HT1080 (cell line): ENCODE data around the gene CRYM. TPM values are rescaled to one million over a fixed set of nuclear protein-coding genes. Genes with fewer than 3 reads are reported as not detected.
"Not testable (repeated sequence)": the region's sequence is repeated elsewhere in the genome, so short reads cannot be mapped to it uniquely, and the experiment has no call there.

Experiments used
- DNase-seq: peaks from one replicate; pipeline ENCODE4 v3.0.0-alpha.2; 2015; ENCODE audit warnings: low read depth
- total RNA-seq: library from RNA; depleted of rRNA; stranded (reverse); fragments of >200 nt; shearing (Covaris generic); gene quantifications from 2 replicates; pipeline ENCODE4 v1.2.3, GENCODE V29; 2014

The CRYM gene
- total RNA-seq, 1 experiment from 2014 or later: not detected

DNA sequence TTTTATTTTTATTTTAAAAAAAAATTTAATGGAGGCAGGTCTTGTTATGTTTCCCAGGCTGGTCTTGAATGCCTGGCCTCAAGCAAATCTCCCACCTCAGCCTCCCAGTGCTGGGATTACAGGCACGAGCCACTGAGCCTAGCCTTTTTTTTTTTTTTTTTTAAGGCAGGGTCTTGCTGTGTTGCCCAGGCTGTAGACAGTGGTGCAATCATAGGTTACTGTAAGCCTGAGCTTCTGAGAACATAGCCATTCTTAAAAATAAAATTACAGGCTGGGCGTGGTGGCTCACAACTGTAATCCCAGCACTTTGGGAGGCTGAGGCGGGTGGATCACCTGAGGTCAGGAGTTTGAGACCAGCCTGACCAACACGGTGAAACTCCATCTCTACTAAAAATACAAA is 29.9 kb downstream of the CRYM start:
- DNase-seq: not testable (repeated sequence)

DNA sequence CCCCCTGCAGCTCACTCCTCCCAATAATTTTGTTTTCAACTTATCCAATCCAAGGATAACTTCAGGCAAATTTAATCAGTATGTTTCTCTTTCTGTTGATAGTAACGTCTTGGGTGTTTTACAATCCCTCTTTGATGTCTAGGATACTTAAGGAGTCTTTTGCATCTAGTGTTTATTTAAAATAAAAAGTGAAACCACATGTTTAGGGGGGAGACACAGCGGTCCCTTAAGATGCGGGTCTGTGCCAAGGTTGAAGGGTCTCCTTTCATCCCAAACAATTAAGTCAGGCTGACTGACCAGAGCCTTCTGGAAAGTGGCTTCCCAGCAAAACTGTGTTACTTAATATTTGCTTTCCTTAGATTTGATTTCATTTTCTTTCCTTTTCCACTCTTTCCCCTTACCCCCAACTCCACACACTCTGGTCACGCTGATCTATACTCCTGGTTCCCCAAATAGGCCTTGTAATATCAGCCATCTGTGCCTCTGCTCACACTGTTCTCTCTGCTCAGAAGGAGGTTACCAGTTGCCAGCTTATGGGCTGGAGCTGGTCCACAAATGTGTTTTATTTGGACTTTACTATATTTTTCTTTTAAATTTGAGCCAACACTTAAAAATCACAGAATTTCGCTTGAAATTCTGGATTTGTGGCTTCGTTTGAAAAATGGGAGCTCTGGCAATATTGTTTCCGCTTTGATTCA is 33.4 kb downstream of the CRYM start:
- no peak for DNase-seq

DNA sequence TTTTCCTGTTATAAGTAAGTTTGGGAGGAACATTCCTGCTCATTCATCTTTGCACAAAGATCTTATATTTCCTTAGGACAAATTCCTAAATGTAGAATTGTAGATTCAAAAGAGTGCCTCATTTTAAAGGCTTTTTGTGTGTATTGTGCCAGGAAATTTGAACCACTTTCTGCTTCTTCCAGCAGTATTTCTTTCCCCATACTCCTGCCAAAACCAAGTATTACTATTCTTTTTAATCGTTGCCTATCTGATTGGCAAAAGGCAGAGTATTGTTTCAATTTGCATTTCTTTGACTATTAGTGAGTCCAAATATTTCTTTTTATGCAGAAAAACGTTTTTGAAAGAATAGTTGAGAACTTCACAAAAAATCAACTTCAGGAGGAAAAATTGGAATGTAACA is 35.3 kb downstream of the CRYM start:
- no peak for DNase-seq

DNA sequence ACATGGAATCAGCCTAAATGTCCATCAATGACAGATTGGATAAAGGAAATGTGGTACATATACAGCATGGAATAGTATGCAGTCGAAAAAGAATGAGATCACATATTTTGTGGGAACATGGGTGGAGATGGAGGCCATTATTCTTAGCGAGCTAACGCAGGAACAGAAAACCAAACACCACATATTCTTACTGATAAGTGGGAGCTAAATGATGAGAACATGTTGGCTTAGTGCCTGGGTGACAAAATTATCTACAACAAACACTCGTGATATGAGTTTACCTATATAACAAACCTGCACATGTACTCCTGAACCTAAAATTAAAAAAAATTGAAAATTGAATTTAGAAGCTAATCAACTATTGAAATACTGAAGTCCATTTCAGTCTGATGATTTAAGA is 38.4 kb downstream of the CRYM start:
- no peak for DNase-seq

DNA sequence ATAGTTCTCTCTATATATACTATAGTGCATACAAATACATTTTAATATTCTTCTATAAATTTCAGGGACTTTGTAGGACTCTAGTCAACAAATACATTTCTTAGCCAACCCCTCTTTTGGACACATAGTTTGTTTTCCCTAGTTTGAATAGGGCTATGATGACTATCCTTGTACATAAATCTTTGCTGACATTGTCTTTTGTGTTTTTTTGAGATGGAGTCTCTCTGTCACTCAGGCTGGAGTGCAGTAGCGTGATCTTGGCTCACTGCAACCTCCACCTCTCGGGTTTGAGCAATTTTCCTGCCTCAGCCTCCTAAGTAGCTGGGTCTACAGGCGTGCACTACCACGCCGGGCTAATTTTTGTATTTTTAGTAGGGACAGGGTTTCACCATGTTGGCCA is 41.3 kb downstream of the CRYM start:
- DNase-seq: no peak

DNA sequence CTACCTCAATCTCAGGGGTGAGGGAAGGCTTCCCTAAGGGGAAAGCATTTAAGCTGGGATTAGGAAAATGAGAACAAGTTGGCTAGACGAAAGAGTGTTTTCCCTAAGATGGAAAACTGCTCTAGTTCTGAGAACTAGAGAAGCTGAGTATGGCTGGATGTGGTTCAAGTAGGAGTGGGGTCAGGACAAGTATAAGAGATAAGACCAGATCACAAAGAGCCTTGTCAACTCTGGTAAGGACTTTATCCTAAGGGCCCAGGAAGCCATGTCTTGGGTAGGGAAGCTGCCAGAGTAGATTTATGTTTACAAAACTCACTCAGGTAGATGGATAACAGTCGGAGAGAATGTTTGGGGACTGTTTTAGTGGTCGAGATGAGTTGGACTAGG is 42.9 kb downstream of the CRYM start:
- DNase-seq: no peak

DNA sequence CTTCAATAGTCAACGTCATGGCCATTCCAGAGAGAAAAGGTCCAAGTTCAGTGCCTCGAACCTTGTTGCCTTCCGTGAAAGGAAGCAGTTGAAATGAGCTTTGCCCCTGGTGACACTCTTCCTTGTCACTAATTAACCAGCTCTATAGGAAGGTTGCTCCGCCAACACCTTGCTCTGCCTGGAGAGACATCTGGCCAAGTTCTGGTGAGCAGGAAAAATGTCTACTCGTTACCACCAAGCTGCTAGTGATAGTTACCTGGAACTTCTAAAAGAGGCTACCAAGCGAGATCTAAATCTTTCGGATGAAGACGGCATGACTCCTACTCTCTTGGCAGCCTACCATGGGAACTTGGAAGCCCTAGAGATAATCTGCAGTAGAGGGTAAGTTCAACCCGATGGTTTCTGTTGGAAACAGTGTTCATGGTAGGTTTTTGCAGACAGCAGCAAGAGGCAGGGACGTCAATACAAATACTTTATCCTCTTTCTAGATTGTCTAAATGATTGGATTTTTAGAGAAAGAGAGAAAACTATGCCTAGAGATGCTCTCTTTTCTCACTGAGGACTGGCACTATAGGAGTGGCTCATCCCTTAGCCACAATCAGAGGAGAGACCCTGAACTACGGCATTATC is 44.5 kb downstream of the CRYM start, which contains the start of gene ANKS4B:
Gene ANKS4B (plus strand): TSS at position 179 of the 630 bp plus-strand sequence. CDS start 39 bp downstream, at position 218.
- DNase-seq: no peak

DNA sequence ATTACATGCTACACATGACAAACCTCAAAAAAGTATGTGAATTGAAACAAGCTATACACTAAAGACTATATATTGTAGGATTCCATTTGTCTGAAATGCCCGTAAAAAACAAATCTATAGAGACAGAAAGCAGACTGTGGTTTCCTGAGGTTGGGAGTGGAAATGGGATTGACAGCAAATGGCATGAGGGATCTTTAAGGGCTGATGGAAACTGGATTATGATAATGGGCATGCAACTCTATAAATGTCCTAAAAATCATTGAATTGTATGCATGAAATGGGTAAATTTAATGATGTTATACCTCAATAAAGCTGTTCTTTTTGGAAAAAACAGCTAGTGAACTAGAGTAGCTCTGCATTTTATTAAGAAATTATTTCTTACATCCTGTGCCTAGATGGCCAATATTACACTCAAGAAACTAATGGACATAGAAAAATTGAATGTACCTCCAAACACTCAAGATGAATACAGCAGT is 45.0 kb downstream of the CRYM start:
- DNase-seq: no peak

DNA sequence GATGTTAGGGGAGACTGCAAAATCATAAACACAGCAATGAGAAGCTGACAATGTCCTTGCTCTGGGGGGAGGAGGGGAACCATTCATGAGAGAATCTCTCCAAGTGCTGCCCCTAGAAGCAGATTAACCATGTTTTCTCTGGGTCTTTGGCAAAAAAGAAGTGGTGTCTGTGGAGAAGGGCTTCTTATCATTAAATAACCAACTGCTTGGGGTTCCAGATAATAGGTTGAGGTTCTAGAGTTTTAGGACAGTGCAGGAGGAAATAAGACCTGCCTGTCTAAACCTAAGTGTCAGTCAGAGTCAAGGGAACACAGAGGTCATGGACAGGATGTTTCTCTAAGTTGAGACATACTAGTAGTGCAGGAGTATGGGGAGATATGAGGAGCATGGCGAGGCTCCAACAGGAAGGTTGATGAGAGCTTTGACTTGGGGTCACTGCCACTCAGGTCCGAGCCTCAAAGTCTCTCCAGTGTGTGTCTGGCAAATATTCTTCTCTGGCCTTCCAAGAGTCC is 49.7 kb downstream of the CRYM start:
- DNase-seq: no peak

DNA sequence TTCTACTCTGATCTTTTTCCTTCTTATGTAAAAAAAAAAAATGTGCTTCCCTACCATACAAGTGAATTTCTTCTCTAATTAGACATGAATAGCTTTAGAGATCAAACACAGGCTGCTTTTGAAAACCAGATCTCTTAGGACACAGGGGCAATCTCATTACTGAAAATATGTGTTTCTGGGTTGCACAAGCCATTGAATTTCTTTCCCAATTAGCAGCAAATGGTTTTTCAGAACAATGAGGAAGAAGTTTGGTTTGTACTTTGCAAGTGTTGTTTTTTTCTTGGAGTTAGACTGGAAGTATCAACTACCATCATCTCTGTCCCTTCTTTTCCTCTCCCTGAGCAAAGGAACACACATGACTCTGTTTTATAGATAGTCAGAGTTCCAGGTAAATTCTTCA is 50.2 kb downstream of the CRYM start:
- no peak for DNase-seq

DNA sequence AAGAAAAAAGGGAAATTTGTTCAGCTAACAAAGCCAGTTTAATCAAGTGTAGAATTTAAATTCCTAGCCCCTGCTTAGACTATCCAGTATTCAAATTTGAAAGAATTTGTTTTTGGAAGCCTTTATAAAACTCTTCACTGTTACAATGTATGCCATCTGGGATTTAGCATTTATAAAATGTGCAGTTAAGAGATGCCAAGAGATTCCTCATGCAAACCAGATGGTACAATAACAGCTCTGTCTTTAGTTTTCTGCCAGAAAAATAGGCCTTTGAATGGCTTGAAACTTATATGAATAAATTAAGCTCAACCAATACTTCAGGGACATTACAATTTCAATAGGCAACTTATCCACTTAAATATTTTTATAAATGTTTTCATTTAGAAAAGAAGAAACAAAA is 51.3 kb downstream of the CRYM start:
- no peak for DNase-seq

DNA sequence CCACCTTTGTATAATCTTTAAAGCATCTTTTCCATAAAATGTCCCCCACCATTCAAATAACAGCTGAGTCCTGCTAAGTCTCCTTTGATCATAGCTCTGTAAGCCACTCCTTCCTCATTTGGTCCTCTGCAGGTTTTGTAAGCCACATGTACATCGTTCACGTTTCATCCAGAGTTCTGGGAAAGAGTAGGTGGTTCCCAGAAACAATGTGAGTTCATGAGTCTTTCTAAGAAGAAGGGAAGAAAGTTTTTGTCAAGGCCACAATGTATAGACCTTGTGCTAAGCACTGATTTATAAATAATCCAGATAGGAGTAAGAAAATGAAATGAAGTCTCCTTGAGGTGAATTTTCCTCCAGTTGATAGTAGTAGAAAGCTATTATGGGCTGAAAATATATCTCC is 53.3 kb downstream of the CRYM start:
- DNase-seq: no peak

DNA sequence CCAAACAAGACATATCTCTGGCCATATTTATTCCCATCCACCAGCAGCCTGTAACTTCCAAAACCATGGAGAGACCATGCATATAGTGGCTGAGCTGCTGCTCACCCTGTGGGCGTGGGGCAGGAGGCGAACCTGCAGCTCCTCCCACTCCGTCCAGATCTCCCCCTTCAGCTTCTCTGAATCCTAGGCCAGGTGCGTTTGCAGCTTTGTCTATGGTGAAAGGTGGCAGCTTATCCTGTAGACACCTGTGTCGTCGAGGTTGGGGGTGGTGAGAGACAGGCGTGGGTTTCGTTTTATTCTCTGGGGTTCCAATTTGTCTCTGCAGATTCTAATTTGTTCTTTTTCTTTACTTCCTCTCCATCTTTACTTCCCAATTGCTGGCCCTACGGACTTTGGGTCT is 54.3 kb downstream of the CRYM start:
- DNase-seq: no peak

DNA sequence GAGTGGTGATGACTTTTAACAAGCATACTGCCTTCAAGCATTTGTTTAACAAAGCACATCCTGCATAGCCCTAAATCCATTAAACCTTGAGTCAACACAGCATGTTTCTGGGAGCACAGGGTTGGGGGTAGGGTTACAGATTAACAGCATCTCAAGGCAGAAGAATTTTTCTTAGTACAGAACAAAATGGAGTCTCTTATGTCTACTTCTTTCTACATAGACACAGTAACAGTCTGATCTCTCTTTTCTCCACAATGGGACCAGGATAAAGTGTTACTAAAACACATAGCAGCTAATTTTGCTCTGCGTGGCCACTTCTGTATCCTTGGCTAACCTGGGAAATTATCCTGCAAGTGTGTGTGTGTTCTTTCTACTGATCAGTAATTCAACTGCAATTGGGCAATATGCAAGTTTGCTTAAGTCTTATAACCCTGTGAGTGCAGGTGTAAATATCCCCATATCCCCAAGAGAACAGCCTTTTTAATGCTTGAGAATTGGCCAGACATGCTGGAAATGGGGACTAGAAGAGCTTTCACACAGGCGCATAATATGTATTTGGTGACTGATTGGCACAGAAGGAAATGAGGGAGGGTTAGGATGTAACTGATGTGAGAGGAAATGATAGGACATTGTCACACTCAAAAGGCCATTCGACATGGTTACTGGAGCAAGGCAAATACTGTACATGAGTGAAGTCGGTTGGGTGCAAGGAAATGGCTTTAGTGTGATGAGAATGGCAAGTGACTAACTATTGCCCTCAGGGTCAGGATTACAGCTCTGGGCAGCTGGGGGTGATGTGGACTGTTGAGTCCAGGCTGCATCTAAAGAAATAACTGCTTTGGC is 55.4 kb downstream of the CRYM start:
- DNase-seq: no peak

DNA sequence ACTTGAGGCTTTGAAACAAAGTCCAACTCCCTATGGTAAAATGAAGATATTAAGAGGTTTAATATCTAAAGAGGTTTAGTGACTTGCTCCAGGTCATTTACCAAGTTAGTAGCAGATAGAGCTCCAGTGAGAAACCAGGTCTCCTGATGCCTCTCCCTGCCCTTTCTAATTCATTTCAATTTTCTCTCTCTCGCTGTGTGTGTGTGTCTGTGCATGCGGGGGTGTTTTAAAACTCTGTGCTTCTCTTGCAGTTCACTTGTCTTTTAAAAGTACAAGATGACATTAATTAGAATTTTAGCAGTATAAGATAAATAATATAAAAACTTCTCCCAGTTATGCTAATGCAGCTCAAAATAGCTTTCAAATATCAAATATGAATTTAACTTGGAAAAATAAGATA is 58.5 kb downstream of the CRYM start:
- DNase-seq: no peak

DNA sequence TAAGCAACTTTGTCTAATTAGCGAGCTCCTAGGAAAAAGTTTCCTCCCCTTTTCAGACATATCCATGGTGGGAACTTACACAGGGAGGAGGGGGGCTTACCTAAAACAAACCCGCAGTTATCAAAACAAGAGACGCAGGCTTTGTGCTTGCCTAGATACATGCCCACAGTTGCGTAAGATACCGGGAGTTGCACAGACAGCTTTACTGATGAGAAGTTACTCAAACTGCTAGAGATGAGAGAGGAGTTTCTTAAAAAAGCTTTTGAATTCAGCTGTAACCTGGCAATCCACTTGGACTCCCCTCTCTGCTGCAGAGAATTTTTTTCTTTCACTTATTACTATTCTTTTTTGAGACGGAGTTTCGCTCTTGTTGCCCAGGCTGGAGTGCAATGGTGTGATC is 59.9 kb downstream of the CRYM start:
- DNase-seq: no peak

DNA sequence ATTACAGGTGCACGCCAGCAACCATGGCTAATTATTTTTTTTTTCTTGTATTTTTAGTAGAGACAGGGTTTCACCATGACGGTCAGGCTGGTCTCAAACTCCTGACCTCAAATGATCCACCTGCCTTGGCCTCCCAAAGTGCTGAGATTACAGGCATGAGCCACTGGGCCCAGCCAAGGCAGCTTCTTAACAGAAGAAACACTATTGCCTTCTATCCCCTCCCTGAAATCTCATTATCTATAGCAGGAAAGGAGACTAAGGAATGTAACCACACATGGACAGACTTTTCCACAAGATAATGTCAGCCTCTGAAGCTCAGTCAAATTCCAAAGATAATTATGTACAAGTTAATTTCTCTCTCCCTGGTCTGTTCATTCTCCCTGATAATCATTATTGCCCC is 61.0 kb downstream of the CRYM start:
- no peak for DNase-seq

DNA sequence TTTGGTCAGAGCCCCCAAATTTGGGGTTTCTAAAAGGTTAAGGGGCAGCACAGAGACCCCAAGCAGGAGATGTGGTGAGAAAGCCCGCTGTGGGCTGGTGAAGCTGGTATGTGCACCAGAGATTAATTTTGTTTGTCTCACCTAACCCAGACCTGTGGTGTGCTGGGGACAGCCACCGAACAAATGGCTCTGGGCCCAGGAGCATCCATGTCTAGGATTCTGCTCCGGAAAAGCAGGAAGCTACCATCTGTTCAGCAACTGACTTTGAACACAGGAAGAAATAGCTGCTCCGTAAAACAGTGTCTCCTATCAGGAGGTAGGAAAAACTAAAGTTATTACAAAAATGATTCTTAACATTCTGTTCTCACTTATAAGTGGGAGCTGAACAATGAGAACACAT is 64.0 kb downstream of the CRYM start:
- DNase-seq: no peak

DNA sequence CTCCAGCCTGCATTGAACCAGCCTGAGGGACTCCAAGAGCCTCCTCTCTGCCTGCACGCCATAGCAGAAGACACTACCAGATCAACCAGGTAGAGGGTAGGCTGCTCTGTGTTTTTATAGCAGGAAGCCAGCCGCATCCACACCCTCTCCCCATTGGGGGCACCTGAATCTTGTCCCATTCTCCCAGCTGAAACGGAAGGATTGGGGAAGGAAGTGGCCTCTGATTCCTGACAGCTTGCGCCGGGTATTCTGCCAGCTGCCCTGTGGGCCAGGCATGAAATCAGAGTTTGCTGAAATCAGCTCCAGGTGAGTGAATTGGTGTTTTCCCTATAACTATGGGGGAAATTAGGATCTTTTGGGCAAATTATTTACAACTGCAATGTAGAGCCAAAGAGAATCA is 66.6 kb downstream of the CRYM start, which contains the start of gene ZP2:
Gene ZP2 (minus strand): TSS at position 89 of the 400 bp plus-strand sequence. CDS start 27 bp downstream, at position 62.
- DNase-seq: no peak
